MM.1S (cell line): Measurements from ENCODE around the gene TCERG1L.
"Not testable (repeated sequence)": the region's sequence is repeated elsewhere in the genome, so short reads cannot be mapped to it uniquely, and the experiment has no call there.

ENCODE experiments used
- DNase-seq: peaks from one replicate; pipeline ENCODE4 v3.0.0-alpha.2; 2015
- H2AFZ ChIP-seq: fragments of 300-600 bp; sonication (generic); 2 replicates; pipeline ENCODE4 v1.6.0; 2016; ENCODE audit warnings: antibody characterized with exemption, low read length
- H3F3A ChIP-seq: fragments of 300-600 bp; sonication (generic); 2 replicates; pipeline ENCODE4 v1.6.1; 2016; ENCODE audit warnings: mild to moderate bottlenecking, antibody characterized with exemption, low read length, moderate library complexity, mixed read lengths; ENCODE audit not compliant: insufficient read depth
- H3K27ac ChIP-seq: fragments of 300-600 bp; sonication (generic); 2 replicates; pipeline ENCODE4 v1.5.1; 2016; ENCODE audit warnings: mild to moderate bottlenecking, low read length
- H3K27me3 ChIP-seq: fragments of 300-600 bp; sonication (generic); replicated peaks from 2 replicates; pipeline ENCODE4 v1.6.0; 2016; ENCODE audit warnings: low read length; ENCODE audit not compliant: insufficient read depth
- H3K36me3 ChIP-seq: fragments of 300-600 bp; sonication (generic); replicated peaks from 2 replicates; pipeline ENCODE4 v1.6.1; 2016; ENCODE audit warnings: mild to moderate bottlenecking, low read length, mixed read lengths; ENCODE audit not compliant: insufficient read depth
- H3K4me1 ChIP-seq: fragments of 300-600 bp; sonication (generic); 2 replicates; pipeline ENCODE4 v1.6.1; 2016; ENCODE audit warnings: low read length, mixed read lengths
- H3K4me2 ChIP-seq: fragments of 300-600 bp; sonication (generic); 2 replicates; pipeline ENCODE4 v1.6.0; 2016; ENCODE audit warnings: low read depth, low read length
- H3K4me3 ChIP-seq: fragments of 300-600 bp; sonication (generic); 2 replicates; pipeline ENCODE4 v1.5.1; 2016; ENCODE audit warnings: low read length, mixed read lengths
- H3K79me2 ChIP-seq: fragments of 300-600 bp; sonication (generic); 2 replicates; pipeline ENCODE4 v1.6.1; 2016; ENCODE audit warnings: mixed run types, low read length, mixed read lengths
- H3K9ac ChIP-seq: fragments of 300-600 bp; sonication (generic); 2 replicates; pipeline ENCODE4 v1.6.1; 2016; ENCODE audit warnings: low read length, mixed read lengths
- H3K9me2 ChIP-seq: fragments of 300-600 bp; sonication (generic); replicated peaks from 2 replicates; pipeline ENCODE4 v1.6.1; 2016; ENCODE audit warnings: mild to moderate bottlenecking, low read length, mixed read lengths; ENCODE audit not compliant: insufficient read depth
- H3K9me3 ChIP-seq: fragments of 300-600 bp; sonication (generic); replicated peaks from 2 replicates; pipeline ENCODE4 v1.6.1; 2016; ENCODE audit warnings: mild to moderate bottlenecking, low read length, mixed read lengths; ENCODE audit not compliant: insufficient read depth
- H4K20me1 ChIP-seq: fragments of 300-600 bp; sonication (generic); 2 replicates; pipeline ENCODE4 v1.6.1; 2016; ENCODE audit warnings: mild to moderate bottlenecking, low read length, moderate library complexity, mixed read lengths; ENCODE audit not compliant: insufficient read depth
- CTCF ChIP-seq: fragments of 300-600 bp; sonication (generic); IDR thresholded peaks from 2 replicates; pipeline ENCODE4 v1.5.1; 2016; ENCODE audit warnings: antibody characterized with exemption, low read length, mixed read lengths
- EZH2 ChIP-seq: fragments of 300-600 bp; sonication (generic); optimal IDR thresholded peaks from 2 replicates; pipeline ENCODE3; 2017; ENCODE audit warnings: low read depth, mild to moderate bottlenecking, antibody characterized with exemption, low read length, mixed read lengths
- EZH2phosphoT487 ChIP-seq: fragments of 300-600 bp; sonication (generic); IDR thresholded peaks from 2 replicates; pipeline ENCODE4 v1.6.1; 2018; ENCODE audit warnings: antibody characterized with exemption, low read length

Gene TCERG1L

DNA sequence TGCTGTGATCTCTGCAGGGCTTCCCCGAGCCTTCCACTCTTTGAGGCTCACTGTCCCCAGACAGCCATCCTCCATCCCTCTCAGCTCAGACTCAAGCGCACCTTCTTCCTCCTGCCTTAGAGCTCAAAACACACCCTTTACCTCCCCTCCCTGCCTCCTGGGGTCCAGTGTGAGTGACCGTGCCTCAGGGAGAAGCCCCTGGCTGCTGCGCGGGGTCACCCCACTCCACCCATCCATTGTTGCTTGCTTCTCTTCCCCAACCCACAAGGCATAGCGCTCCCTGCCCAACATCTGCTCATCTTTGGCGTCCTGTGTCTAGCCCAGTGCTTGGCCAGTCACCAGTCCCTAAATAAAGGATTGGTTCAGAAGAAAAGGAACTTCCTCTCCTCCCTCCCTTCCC is 170.3 kb downstream of the TCERG1L start:
- Histone ChIP-seq H4K20me1 (no peaks in the 10 kb centered on the region), H3F3A (no peaks in the 10 kb centered on the region), H3K4me1 (no peaks in the 10 kb centered on the region), H3K27me3 (no peaks in the 10 kb centered on the region), H2AFZ (no peak overlapping the region), H3K36me3 (no peaks in the 10 kb centered on the region), H3K27ac (no peak overlapping the region), H3K79me2 (no peaks in the 10 kb centered on the region), H3K9me2 (no peaks in the 10 kb centered on the region), H3K4me3 (no peak overlapping the region), H3K4me2 (no peak overlapping the region), H3K9me3 (no peaks in the 10 kb centered on the region), H3K9ac (no peak overlapping the region)
- TF ChIP-seq EZH2 (no peak), EZH2phosphoT487 (no peak)
- DNase-seq = no peak

DNA sequence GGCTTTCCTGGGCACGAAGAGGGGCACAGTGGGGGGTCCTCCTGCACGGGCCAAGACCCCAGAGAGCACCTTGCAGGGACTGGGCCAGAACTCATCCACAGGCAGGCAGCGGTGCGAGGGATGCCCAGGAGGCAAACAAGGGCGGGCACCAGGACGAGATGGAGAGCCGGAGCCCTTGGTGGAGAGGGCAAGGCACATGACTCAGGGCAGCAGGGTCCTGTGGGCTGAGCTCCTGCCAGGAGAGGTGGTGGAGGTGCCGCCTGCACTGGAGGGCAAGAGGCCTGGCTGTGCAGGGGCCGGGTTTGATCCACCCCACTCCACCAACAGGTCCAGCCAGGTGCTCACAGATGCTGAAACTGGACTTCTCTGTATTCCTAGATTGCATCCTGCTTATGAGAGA is 170.9 kb downstream of the TCERG1L start:
- no peak overlapping the region for H3K4me2 ChIP-seq
- no peak for TF ChIP-seq CTCF
- TF ChIP-seq EZH2phosphoT487 = no peak
- no peak for TF ChIP-seq EZH2
- H3K36me3 ChIP-seq = no peaks in the 10 kb centered on the region
- H3F3A ChIP-seq = no peaks in the 10 kb centered on the region
- no peaks in the 10 kb centered on the region for H3K4me1 ChIP-seq
- no peak overlapping the region for H3K4me3 ChIP-seq
- no peak for DNase-seq
- no peak overlapping the region for H2AFZ ChIP-seq
- H3K9me2 ChIP-seq = no peaks in the 10 kb centered on the region
- H3K79me2 ChIP-seq = no peaks in the 10 kb centered on the region
- H3K27me3 ChIP-seq = no peaks in the 10 kb centered on the region
- no peaks in the 10 kb centered on the region for H4K20me1 ChIP-seq
- H3K27ac ChIP-seq = no peak overlapping the region
- H3K9ac ChIP-seq = no peak overlapping the region
- no peaks in the 10 kb centered on the region for H3K9me3 ChIP-seq

- no peaks in the 10 kb centered on the region for H3K4me1 ChIP-seq
- no peaks in the 10 kb centered on the region for H3K79me2 ChIP-seq
- H3K4me2 ChIP-seq = no peak overlapping the region
- H2AFZ ChIP-seq = no peak overlapping the region
- TF ChIP-seq CTCF (no peak), EZH2 (no peak), EZH2phosphoT487 (no peak)
- H3K27ac ChIP-seq = no peak overlapping the region
- H3K9me3 ChIP-seq = no peaks in the 10 kb centered on the region
- no peak for DNase-seq
- no peak overlapping the region for H3K9ac ChIP-seq
- no peaks in the 10 kb centered on the region for H4K20me1 ChIP-seq
- H3K36me3 ChIP-seq = no peaks in the 10 kb centered on the region
- no peaks in the 10 kb centered on the region for H3F3A ChIP-seq
- H3K9me2 ChIP-seq = no peaks in the 10 kb centered on the region
- H3K27me3 ChIP-seq = no peaks in the 10 kb centered on the region
- H3K4me3 ChIP-seq = no peak overlapping the region
Measured at GRCh38 chr10:131137223-131137622, 174.3 kb downstream of the TCERG1L start.

- H3K9me3 ChIP-seq, H3K36me3 ChIP-seq, H3K27ac ChIP-seq, H3K4me1 ChIP-seq, H3K79me2 ChIP-seq, H3K9me2 ChIP-seq, DNase-seq, H2AFZ ChIP-seq, H3K27me3 ChIP-seq, H3K4me2 ChIP-seq, H3F3A ChIP-seq, H3K4me3 ChIP-seq, H4K20me1 ChIP-seq, H3K9ac ChIP-seq: not testable (repeated sequence)
Measured at GRCh38 chr10:131136336-131136735, 175.2 kb downstream of the TCERG1L start.
